ENCODE results near the gene RBM26. TPM values are rescaled to one million over a fixed set of nuclear protein-coding genes. Genes with fewer than 3 reads are reported as not detected.

Gene RBM26
- total and polyA plus RNA-seq, 2 experiments from 2014 or later, result 11.1 to 19.2 TPM

DNA sequence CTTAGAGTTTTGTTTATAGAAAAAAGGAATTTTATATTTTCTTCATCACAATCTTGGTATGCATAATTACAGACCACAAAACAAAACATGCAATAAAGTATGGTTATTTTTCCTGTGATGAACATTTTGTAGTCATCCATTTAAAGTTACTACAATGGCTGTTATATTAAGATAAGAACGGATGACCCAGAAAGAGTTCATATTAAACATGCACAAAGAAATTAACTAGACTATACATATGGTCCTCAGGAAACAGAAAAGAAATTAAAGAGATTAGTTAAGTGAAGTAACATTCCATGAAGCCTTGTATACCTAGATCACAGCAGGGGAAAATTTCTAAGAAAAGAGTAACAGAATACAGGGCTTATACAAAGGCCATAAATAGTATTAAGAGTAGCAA is 36.8 kb downstream of the RBM26 start:
- TF ChIP-seq EZH2 (IDR thresholded peaks at IDR 0.05; ENCODE audit: insufficient read depth, poor library complexity, severe bottlenecking) (no peak), EZH2phosphoT487 (IDR thresholded peaks at IDR 0.05; ENCODE audit: insufficient read depth, low read depth) (no peak)
- DNase-seq, result no peak
- whole genome bisulfite sequencing, 2 experiments (ENCODE audit: low coverage in 1 of 2, low lambda C conversion rate in 2 of 2, missing lambda C conversion rate in 2 of 2), result 79 to 90% methylated on average over 1 of the region's 1 CpG
- in situ Hi-C loops (cut with MboI), result no loop called here
- Histone ChIP-seq H4K20me1 (ENCODE audit: insufficient read depth) (no peaks in the 10 kb centered on the region), H3K9ac (no peak overlapping the region), H3K4me1 (ENCODE audit: insufficient read depth) (no peaks in the 10 kb centered on the region), H3K4me3 (no peak overlapping the region), H2AFZ (no peak overlapping the region), H3F3A (ENCODE audit: insufficient read depth) (no peaks in the 10 kb centered on the region), H3K4me2 (ENCODE audit: unreplicated experiment) (no peak overlapping the region), H3K9me2 (ENCODE audit: insufficient read depth) (no peaks in the 10 kb centered on the region), H3K79me2 (ENCODE audit: insufficient read depth) (peaks cover 9% of the 10 kb centered on the region), H3K36me3 (ENCODE audit: low read depth) (peaks cover 57% of the 10 kb centered on the region), H3K27me3 (replicated peaks; ENCODE audit: insufficient read depth) (no peaks in the 10 kb centered on the region), H3K27ac (no peak overlapping the region), H3K9me3 (ENCODE audit: low read depth) (no peaks in the 10 kb centered on the region)

GRCh38 chr13:79365981-79366380 is 40.1 kb downstream of the RBM26 start:
- H3K4me2 ChIP-seq (ENCODE audit: unreplicated experiment), result no peak overlapping the region
- no peaks in the 10 kb centered on the region for H3K9me3 ChIP-seq (ENCODE audit: low read depth)
- H3K79me2 ChIP-seq (ENCODE audit: insufficient read depth), result peaks cover 3% of the 10 kb centered on the region
- H3K9ac ChIP-seq, result no peak overlapping the region
- in situ Hi-C loops (cut with MboI), result no loop called here
- H3K4me3 ChIP-seq, result no peak overlapping the region
- no peaks in the 10 kb centered on the region for H3K9me2 ChIP-seq (ENCODE audit: insufficient read depth)
- no peaks in the 10 kb centered on the region for H3F3A ChIP-seq (ENCODE audit: insufficient read depth)
- peaks cover 69% of the 10 kb centered on the region for H3K36me3 ChIP-seq (ENCODE audit: low read depth)
- no peaks in the 10 kb centered on the region for H3K27me3 ChIP-seq (replicated peaks; ENCODE audit: insufficient read depth)
- 95 to 96% methylated on average over 2 of the region's 2 CpGs for WGBS, 2 experiments (ENCODE audit: low coverage in 1 of 2, low lambda C conversion rate in 2 of 2, missing lambda C conversion rate in 2 of 2)
- H4K20me1 ChIP-seq (ENCODE audit: insufficient read depth), result no peaks in the 10 kb centered on the region
- H3K4me1 ChIP-seq (ENCODE audit: insufficient read depth), result no peaks in the 10 kb centered on the region
- DNase-seq, result no peak
- no peak overlapping the region for H2AFZ ChIP-seq
- no peak overlapping the region for H3K27ac ChIP-seq
- TF ChIP-seq EZH2phosphoT487 (IDR thresholded peaks at IDR 0.05; ENCODE audit: insufficient read depth, low read depth), result no peak
- TF ChIP-seq EZH2 (IDR thresholded peaks at IDR 0.05; ENCODE audit: insufficient read depth, poor library complexity, severe bottlenecking), result no peak

- H3K9me3 ChIP-seq (ENCODE audit: low read depth), result no peaks in the 10 kb centered on the region
- no peaks in the 10 kb centered on the region for H4K20me1 ChIP-seq (ENCODE audit: insufficient read depth)
- no peak overlapping the region for H3K27ac ChIP-seq
- H3K4me3 ChIP-seq, result no peak overlapping the region
- in situ Hi-C loops (cut with MboI), result no loop called here
- H3K36me3 ChIP-seq (ENCODE audit: low read depth), result peaks cover 59% of the 10 kb centered on the region
- no peak overlapping the region for H2AFZ ChIP-seq
- 97 to 98% methylated on average over 3 of the region's 3 CpGs for WGBS, 2 experiments (ENCODE audit: low coverage in 1 of 2, low lambda C conversion rate in 2 of 2, missing lambda C conversion rate in 2 of 2)
- H3K4me1 ChIP-seq (ENCODE audit: insufficient read depth), result no peaks in the 10 kb centered on the region
- no peak for TF ChIP-seq EZH2 (IDR thresholded peaks at IDR 0.05; ENCODE audit: insufficient read depth, poor library complexity, severe bottlenecking)
- no peak for TF ChIP-seq EZH2phosphoT487 (IDR thresholded peaks at IDR 0.05; ENCODE audit: insufficient read depth, low read depth)
- H3K27me3 ChIP-seq (replicated peaks; ENCODE audit: insufficient read depth), result no peaks in the 10 kb centered on the region
- no peaks in the 10 kb centered on the region for H3K9me2 ChIP-seq (ENCODE audit: insufficient read depth)
- H3K4me2 ChIP-seq (ENCODE audit: unreplicated experiment), result no peak overlapping the region
- peak; percentile 1 for DNase-seq
- no peak overlapping the region for H3K9ac ChIP-seq
- H3F3A ChIP-seq (ENCODE audit: insufficient read depth), result no peaks in the 10 kb centered on the region
- peaks cover 3% of the 10 kb centered on the region for H3K79me2 ChIP-seq (ENCODE audit: insufficient read depth)
These were observed 44.8 kb downstream of the RBM26 start for GRCh38 chr13:79361299-79361698.

DNA sequence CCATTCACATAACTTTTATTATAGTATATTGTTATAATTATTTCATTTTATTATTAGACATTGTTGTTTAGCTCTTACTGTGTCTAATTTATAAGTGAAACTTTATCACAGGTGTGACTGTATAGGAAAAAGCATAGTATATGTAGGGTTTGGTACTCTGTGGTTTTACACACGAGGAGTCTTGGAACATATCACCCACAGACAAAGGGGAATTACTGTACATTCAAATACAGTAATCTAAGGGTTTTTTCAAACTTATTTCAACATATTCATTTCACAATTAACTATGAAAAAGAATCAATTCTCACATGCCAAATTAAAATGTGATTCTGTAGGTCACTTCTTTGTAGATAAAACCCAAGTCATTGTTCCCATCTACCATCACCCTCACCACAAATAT is 46.0 kb downstream of the RBM26 start:
- H3K4me2 ChIP-seq (ENCODE audit: unreplicated experiment), result no peak overlapping the region
- H3F3A ChIP-seq (ENCODE audit: insufficient read depth), result no peaks in the 10 kb centered on the region
- in situ Hi-C loops (cut with MboI), result no loop called here
- no peak for DNase-seq
- no peak overlapping the region for H3K9ac ChIP-seq
- no peak overlapping the region for H3K27ac ChIP-seq
- no peak overlapping the region for H2AFZ ChIP-seq
- H3K79me2 ChIP-seq (ENCODE audit: insufficient read depth), result no peaks in the 10 kb centered on the region; the same call in none of the 2 replicates
- TF ChIP-seq EZH2phosphoT487 (IDR thresholded peaks at IDR 0.05; ENCODE audit: insufficient read depth, low read depth) (no peak), EZH2 (IDR thresholded peaks at IDR 0.05; ENCODE audit: insufficient read depth, poor library complexity, severe bottlenecking) (no peak)
- H3K27me3 ChIP-seq (replicated peaks; ENCODE audit: insufficient read depth), result no peaks in the 10 kb centered on the region
- H4K20me1 ChIP-seq (ENCODE audit: insufficient read depth), result no peaks in the 10 kb centered on the region
- no peaks in the 10 kb centered on the region for H3K9me2 ChIP-seq (ENCODE audit: insufficient read depth)
- no peaks in the 10 kb centered on the region for H3K4me1 ChIP-seq (ENCODE audit: insufficient read depth)
- WGBS, 2 experiments (ENCODE audit: low coverage in 1 of 2, low lambda C conversion rate in 2 of 2, missing lambda C conversion rate in 2 of 2), result 94 to 100% methylated on average over 1 of the region's 1 CpG
- H3K36me3 ChIP-seq (ENCODE audit: low read depth), result peaks cover 54% of the 10 kb centered on the region; the same call in 1 of the 2 replicates
- H3K9me3 ChIP-seq (ENCODE audit: low read depth), result no peaks in the 10 kb centered on the region
- no peak overlapping the region for H3K4me3 ChIP-seq

GRCh38 chr13:79359064-79359463 is 47.0 kb downstream of the RBM26 start:
- H3K4me2 ChIP-seq (ENCODE audit: unreplicated experiment), result no peak overlapping the region
- peaks cover 54% of the 10 kb centered on the region for H3K36me3 ChIP-seq (ENCODE audit: low read depth)
- H3K9me3 ChIP-seq (ENCODE audit: low read depth), result no peaks in the 10 kb centered on the region
- in situ Hi-C loops (cut with MboI), result no loop called here
- TF ChIP-seq EZH2phosphoT487 (IDR thresholded peaks at IDR 0.05; ENCODE audit: insufficient read depth, low read depth) (no peak), EZH2 (IDR thresholded peaks at IDR 0.05; ENCODE audit: insufficient read depth, poor library complexity, severe bottlenecking) (no peak)
- no peak overlapping the region for H3K4me3 ChIP-seq
- H2AFZ ChIP-seq, result no peak overlapping the region
- H4K20me1 ChIP-seq (ENCODE audit: insufficient read depth), result no peaks in the 10 kb centered on the region
- no peaks in the 10 kb centered on the region for H3K4me1 ChIP-seq (ENCODE audit: insufficient read depth)
- H3K9ac ChIP-seq, result no peak overlapping the region
- no peaks in the 10 kb centered on the region for H3K9me2 ChIP-seq (ENCODE audit: insufficient read depth)
- DNase-seq, result no peak
- H3K27me3 ChIP-seq (replicated peaks; ENCODE audit: insufficient read depth), result no peaks in the 10 kb centered on the region
- no peak overlapping the region for H3K27ac ChIP-seq
- no peaks in the 10 kb centered on the region for H3F3A ChIP-seq (ENCODE audit: insufficient read depth)
- H3K79me2 ChIP-seq (ENCODE audit: insufficient read depth), result no peaks in the 10 kb centered on the region; the same call in none of the 2 replicates
